ENCODE measurements around the gene NEUROG1.

DNA sequence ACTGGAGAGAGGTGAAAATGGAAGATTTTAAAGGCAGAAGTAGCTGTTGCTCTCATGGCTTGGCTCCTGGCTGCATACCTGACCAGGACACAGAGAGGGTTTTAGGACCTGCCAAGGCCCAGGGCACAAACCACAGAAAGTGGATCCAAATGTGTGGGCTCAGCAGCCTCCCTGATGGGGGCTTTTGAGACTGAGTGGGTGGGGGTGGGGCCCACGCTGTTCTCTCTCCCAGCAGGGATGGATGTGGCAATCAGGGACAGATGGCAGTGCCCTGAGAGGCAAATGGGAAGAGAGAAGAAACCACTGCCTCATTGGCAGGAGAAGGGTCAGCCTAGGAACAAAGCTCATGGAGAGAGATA lies 48.7 kb downstream of the NEUROG1 start:
- TF ChIP-seq, protein P1, sequence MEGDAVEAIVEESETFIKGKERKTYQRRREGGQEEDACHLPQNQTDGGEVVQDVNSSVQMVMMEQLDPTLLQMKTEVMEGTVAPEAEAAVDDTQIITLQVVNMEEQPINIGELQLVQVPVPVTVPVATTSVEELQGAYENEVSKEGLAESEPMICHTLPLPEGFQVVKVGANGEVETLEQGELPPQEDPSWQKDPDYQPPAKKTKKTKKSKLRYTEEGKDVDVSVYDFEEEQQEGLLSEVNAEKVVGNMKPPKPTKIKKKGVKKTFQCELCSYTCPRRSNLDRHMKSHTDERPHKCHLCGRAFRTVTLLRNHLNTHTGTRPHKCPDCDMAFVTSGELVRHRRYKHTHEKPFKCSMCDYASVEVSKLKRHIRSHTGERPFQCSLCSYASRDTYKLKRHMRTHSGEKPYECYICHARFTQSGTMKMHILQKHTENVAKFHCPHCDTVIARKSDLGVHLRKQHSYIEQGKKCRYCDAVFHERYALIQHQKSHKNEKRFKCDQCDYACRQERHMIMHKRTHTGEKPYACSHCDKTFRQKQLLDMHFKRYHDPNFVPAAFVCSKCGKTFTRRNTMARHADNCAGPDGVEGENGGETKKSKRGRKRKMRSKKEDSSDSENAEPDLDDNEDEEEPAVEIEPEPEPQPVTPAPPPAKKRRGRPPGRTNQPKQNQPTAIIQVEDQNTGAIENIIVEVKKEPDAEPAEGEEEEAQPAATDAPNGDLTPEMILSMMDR (conservative IDR thresholded peaks at IDR 0.05; ENCODE audit: low read depth in 2 of 2): no peak
- no peak for TF ChIP-seq CREB1 (CRISPR knock-in tag; IDR thresholded peaks at IDR 0.05; ENCODE audit: low read depth)
